Measurements from ENCODE around the gene NUDT4. TPM values are rescaled to one million over a fixed set of nuclear protein-coding genes. Genes with fewer than 3 reads are reported as not detected.

Gene NUDT4
- total and polyA plus RNA-seq, 2 of the 4 experiments (the other 2 are of a cell fraction), result 23.6 to 25.6 TPM

GRCh38 chr12:93341409-93342049, 36.2 kb upstream of the NUDT4 start:
- Histone ChIP-seq H2BK15ac (ENCODE audit: low read depth, low read length) (no peak overlapping the region), H3K4me2 (ENCODE audit: low read depth, low read length) (no peak overlapping the region), H3K9me1 (ENCODE audit: insufficient read depth, low read length) (no peaks in the 10 kb centered on the region), H3K4ac (ENCODE audit: low read depth, low read length) (no peak overlapping the region), H4K8ac (ENCODE audit: low read depth in 2 of 2, low read length in 2 of 2) (no peak overlapping the region), H2AFZ (replicated peaks; ENCODE audit: low read length, poor library complexity) (no peak overlapping the region), H3K9ac (ENCODE audit: low read depth, low read length) (no peak overlapping the region), H3K4me3 (ENCODE audit: insufficient read depth, low read depth, low read length) (no peak overlapping the region), H4K20me1 (ENCODE audit: insufficient read depth, low read length) (no peaks in the 10 kb centered on the region), H3K56ac (ENCODE audit: extremely low read depth, insufficient read depth, low read length) (no peak overlapping the region), H3K4me1 (ENCODE audit: control insufficient read depth, insufficient read depth, low read length) (no peaks in the 10 kb centered on the region), H3K36me3 (ENCODE audit: control insufficient read depth, insufficient read depth, low read length) (no peaks in the 10 kb centered on the region), H4K5ac (ENCODE audit: low read depth, low read length) (no peak overlapping the region), H2BK20ac (ENCODE audit: low read depth, low read length) (no peak overlapping the region), H3K9me3 (ENCODE audit: control insufficient read depth, insufficient read depth, low read length) (no peaks in the 10 kb centered on the region), H3K27me3 (ENCODE audit: control insufficient read depth, insufficient read depth, low read length) (no peaks in the 10 kb centered on the region), H3K27ac (ENCODE audit: insufficient read depth, low read length) (no peak overlapping the region), H2AK9ac (replicated peaks; ENCODE audit: low read depth, low read length, poor library complexity) (no peak overlapping the region), H3K14ac (replicated peaks; ENCODE audit: low read depth, low read length) (no peak overlapping the region), H3K18ac (ENCODE audit: low read depth, low read length) (no peak overlapping the region), H4K91ac (ENCODE audit: insufficient read depth, low read depth, low read length) (no peak overlapping the region), H2BK5ac (ENCODE audit: low read depth, low read length, poor library complexity, severe bottlenecking) (no peak overlapping the region), H3K79me1 (ENCODE audit: low read depth in 1 of 2, low read length in 2 of 2) (no peaks in the 10 kb centered on the region), H2BK120ac (ENCODE audit: low read depth, low read length) (no peak overlapping the region), H3K23ac (ENCODE audit: low read depth, low read length) (no peak overlapping the region), H2AK5ac (ENCODE audit: low read depth, low read length) (no peak overlapping the region)
- intact Hi-C loops (cut with micrococcal nuclease), result no loop called here
- dilution Hi-C loops (cut with HindIII; ENCODE audit: low sequenced_read_pairs, unreplicated experiment), result no loop called here
- TF ChIP-seq CTCF (conservative IDR thresholded peaks at IDR 0.05; ENCODE audit: low read depth, low read length) (no peak), MXI1 (IDR thresholded peaks at IDR 0.05; ENCODE audit: borderline replicate concordance, low read depth, low read length) (no peak), POLR2A (IDR thresholded peaks at IDR 0.05; ENCODE audit: low read depth, low read length) (no peak)
- no CpG with 5 or more reads among the region's 3 CpGs for WGBS, 2 experiments (ENCODE audit: extremely low coverage in 2 of 2, insufficient read length in 1 of 2)
- ChIA-PET POLR2A (ENCODE audit: unreplicated experiment) (no interaction called here), CTCF (no interaction called here)
- ATAC-seq (ENCODE audit: low read depth), result no peak
- in situ Hi-C loops (cut with MboI; ENCODE audit: low sequenced_read_pairs), result no loop called here
- no TSS peak for BruUV-seq (replicated peaks)
- DNase-seq, result no peak

All from IMR-90 (cell line).